ENCODE data around the gene GPR4.
A peak's percentile ranks its signal among the peaks of the same experiment; 100 is the strongest.

Gene GPR4

DNA sequence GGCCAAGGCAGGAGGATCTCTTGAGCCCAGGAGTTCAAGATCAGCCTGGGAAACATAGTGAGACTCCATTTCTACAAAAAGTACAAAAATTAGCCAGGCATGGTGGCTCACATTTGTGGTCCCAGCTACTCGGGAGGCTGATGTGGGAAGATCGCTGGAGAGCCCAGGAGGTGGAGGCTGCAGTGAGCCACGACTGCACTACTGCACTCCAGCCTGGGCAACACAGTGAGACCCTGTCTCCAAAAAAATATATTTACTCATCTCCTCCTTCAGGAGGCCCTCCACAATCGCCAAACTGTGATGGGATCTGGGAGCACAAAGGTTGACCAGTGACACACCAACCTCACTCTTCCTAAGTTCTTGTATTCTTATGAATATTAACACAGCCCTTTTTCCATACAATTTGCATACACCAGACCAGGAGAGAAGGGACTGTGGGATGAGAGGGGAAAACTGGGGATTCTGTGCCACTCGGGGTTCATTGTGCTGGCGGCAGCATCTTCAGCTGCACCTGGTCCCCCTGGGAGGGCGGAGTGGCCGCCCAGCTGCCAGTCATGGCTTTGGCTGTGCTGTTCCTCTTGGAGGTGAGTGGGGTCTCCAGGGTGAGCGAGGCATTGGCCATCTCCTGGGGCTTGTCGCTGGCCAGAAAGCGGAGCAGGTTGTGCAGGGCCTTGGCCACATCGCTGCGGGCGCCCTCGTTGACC lies 11.6 kb downstream of the GPR4 start:
- no peak for DNase-seq (ENCODE audit: low spot score)

DNA sequence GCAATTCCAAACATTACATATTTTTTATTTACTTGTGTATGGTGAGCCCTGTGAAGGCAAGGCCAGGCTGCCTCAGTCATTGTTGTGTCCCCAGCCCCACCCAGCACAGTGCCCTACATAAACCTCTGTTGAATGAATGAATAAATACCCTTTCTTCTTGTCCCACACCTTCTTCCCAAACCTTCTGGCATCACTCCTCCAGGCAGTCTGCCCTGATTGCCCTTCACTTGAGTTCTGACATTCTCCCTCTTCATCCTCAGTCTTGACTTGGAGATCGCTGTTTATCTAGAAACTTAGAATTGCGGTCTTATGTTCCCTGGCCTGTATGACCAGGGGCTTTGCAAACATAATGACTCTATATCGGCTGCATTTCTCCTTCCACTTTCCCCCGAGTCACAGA lies 12.2 kb downstream of the GPR4 start:
- DNase-seq (ENCODE audit: low spot score): no peak

DNA sequence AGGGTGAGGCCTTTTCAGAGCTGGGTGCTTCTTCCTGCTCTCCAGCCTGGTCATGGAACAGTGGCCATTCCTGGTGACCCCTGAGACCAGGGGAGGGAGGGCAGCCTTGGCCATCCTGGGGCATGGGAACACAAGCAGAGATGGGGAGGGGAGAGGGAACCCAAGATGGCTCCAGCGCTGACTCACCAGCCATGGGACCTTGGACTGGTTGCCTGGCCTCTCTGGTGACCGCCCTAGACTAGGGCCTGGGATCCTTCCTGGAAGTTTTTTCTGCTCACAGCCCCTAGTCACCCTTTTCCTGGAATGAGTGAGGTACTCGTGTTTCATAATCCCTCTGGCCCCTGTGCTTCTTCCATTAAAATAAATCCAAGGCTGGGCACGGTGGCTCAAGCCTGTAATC lies 14.1 kb downstream of the GPR4 start:
- no peak for DNase-seq (ENCODE audit: low spot score)

DNA sequence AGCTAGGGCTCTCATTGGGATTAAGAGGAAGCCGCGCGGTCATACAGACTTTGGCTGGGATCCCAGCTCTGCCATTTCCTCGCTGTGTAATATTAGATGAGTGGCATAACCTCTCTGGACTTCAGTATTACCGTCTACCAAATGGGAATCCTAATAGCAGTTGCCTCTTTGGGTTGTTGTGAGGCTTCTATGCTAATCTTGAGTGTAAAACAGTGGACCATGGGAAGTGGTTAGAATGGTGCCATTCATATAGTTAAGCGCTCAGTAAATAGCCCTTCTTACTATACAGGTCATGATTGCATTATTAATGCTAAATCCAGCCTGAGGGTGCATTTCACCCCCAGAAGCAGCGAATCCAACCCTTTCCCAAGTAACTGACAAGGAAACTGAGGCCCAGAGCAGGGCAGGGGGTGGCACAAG lies 16.8 kb downstream of the GPR4 start:
- no peak for DNase-seq (ENCODE audit: low spot score)

DNA sequence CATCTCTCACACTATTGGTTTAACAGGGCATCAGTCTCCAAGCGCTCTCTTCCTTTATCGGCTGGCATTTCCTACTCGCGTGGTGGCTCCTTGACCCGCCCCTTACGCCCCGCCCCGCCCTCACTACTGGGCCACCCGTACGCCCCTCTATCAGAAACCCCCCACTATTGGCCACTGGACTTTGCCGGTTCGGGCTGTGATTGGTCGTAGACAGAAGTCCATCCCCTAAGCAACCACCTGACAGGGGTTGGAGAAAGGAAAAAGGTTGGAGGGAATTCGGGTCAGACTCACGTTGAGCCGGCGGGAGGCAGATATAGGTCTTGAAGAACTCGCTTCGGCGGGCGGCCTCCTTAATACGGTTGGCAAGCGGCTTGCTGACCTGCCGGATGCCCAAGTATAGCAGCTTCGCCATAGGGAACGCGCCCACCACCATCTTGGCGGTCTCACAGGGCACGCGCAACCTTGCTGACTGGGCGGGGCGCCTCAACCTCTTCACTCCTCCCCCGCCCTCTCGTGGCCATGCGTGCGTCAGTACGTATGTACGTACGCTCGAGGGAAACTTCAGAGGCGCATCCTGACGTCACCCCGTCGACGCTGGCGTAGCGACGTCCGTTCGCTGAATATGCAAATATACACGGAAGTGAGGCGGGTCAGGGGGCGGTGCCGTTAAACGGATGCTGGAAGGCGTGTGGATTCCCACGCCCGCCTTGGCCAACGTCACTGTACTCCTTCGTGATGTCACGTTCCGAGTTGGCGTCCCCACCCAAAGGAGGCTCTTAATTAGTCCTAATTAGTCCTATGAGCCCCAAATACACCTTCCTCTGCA lies 17.5 kb downstream of the GPR4 start, which contains the start of gene OPA3:
TSS of gene OPA3 (minus strand) at position 471 of the 826 bp plus-strand sequence. CDS start at position 433, 38 bp downstream.
- DNase-seq (ENCODE audit: low spot score): peak; percentile 99

DNA sequence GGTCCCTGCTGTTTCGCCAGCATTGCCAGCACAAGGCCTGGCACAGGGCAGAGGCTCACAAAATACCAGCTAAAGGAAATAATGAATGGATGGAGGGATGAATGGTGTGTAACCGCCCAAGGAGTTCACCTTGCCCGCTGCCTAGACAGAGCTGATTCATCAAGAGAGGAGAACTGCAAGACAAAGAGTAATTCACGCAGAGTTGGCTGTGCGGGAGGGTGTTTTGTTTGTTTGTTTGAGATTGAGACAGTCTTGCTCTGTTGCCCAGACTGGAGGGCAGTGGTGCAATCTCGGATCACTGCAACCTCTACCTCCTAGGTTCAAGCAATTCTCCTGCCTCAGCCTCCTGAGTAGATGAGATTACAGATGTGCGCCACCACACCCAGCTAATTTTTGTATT lies 20.4 kb downstream of the GPR4 start:
- no peak for DNase-seq (ENCODE audit: low spot score)

DNA sequence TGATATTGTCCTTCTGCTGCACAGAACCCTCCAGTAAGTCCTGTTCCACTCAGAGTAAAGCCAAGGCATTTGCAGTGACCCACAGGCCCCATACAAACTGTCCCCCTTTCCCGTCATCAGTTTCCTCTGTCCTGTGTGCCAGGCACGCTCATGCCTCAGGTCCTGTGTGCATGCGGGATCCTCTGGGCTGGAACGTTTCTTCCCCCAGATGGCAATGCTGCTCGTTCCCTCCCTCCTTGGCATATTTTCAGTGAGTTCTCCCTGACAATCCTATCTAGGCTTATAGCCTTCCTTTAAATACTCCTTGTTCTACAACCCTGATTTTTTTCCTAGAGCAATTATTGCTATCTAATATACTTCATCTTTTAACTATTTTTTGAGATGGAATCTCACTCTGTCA lies 23.2 kb downstream of the GPR4 start:
- DNase-seq (ENCODE audit: low spot score): no peak

DNA sequence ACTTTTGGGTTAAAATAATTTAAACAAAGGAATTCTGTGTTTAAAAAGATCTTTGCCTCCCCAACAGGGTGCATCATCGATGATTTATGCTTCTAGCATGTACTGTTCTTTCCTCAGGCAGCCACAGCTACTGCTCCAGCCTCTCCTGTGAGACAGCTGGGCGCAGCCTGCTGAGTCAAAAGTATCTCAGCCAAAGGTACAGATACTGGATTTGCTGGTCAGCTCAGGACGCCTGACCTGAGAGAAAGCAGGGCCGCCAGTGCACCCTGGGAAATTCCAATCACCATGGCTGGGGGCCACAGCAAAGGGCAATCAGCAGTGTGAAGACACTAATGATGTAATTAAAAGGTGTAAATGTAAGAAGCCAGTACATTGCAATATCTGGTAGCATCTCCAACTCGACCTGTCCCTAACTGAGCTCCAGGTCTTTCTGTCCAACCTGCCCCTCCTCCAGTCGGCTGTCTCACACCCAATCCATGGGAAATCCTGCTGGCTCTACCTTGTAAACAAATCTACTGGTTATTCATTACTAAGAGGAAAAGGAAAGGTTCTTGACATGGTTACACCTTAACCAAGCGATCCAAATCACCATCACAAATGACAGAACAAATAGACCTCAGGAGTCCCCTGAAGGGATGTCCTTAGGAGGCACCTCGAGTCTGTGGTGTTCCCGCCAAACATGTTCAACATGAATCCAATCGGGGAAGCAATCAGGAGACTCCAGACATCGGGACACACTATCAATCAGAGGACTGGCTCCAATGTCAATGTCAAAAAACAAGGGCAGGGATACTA lies 24.7 kb downstream of the GPR4 start:
- DNase-seq (ENCODE audit: low spot score): no peak

DNA sequence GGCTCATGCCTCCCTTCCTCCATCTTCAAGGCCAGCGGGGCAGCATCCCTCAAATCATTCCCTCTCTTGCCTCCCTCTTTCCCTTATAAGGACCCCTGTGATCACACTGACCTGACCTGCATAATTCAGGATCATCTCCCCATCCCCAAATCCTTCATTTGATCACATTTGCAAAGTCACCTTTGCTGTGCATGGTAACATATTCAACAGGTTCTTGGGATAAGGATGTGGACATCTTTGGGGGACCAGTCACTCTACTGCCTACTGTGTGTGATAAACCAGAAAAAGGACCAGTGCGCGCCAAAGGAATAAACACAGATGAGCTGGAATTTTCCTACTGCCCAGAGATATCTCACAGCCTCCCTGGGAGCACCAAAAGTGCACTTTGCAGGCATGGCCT lies 25.3 kb downstream of the GPR4 start:
- no peak for DNase-seq (ENCODE audit: low spot score)

DNA sequence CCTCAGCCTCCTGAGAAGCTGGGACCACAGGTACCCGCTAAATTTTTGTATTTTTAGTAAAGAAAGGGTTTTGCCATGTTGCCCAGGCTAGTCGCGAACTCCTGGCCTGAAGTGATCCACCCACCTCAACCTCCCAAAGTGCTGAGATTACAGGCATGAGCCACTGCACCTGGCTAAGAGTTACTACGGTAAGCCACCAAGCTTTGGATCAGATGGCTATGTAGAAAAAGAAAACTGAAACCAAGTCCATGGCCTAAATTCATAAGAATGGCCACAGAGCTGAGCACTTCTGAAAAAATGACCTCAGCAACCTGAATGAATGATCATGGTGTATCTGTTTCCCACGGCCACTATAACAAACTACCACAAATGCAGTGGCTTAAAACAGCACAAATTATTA lies 26.8 kb downstream of the GPR4 start:
- no peak for DNase-seq (ENCODE audit: low spot score)

DNA sequence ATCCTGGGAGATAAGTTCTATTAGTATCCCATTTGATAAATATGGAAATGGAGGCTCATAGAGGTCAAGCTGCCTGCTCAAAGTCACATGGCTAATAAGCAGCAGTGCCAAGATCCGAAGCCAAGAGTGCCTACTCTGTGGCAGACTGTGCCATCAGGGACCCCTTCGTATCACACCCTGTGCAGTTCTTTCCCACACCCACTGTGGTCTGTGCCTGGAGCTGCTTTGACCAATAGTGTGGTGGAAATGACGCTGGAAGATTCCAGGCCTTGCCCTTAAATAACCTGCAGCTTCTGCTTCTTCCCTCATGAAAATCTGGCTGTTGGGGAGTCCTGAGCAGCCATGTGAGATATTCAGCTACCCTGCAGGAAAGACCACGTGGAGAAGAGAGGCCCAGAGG lies 27.5 kb downstream of the GPR4 start:
- DNase-seq (ENCODE audit: low spot score): no peak

DNA sequence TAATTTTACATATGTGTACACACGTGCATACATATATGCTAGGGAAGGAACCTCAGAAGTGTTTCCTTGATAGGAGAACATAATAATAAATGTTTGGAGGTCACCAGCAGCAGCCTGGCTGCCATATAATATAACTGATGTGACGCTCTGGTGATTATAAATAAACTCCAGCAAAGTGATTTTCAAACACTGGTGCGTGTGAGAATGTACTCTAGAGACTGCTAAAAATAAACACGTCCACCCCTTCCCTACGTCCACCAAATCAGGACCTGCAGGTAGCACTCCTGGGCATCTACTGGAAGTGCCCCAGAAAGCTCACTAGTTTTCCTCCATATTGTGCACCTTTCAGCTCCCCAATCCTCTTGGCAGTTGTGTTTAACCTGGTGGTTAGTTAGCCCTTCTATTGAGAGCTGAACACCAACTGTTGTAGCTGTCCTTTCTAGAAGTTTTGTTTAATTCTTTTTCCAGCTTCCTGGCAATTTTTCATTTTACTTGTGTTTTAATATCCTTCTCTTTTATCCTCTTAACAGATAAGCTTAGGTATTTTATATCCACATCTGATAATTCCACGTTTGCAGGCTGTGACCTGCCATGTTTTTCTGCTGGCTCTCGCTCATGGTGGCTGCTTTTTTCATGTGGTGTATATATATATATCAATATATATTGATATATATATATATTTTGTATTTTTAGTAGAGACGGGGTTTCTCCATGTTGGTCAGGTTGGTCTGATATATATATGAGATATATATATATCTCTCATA lies 30.4 kb downstream of the GPR4 start:
- DNase-seq (ENCODE audit: low spot score): no peak

DNA sequence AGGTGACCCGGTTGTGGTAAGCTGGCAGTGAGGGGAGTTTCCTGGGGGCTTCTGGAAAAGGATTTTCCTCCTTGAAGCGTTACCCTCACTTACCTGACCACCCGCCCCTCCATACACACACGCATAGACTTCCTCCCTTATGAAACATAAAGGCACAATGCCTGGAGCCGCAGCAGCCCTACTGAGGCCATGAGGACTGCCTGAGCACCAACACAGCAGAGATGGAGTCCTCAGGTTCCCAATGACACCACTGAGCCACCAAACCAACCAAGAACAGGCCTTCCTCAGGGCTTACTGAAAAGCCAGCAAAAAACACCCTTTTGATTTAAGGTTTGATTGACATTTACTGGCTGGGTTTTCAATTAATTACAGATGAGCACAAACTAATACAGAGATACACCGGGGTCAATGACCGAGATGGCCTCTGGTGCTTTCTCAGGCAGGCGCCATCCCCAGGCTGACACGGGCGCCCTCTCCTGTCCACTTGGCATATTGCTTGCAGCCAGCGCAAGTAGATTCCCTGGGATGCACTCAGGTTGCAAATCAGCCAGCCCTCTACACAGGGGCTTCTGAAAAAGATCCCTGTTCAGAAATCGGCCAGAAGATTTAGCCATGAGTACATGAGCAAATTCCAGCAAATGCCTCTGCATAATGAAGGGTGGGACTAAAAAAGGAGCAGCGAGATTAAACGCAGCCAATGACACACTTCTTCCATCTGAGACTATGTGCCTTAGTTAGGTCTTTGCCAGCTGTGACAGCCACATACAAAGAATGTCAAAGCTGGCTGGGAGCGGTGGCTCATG lies 32.2 kb downstream of the GPR4 start:
- DNase-seq (ENCODE audit: low spot score): no peak

DNA sequence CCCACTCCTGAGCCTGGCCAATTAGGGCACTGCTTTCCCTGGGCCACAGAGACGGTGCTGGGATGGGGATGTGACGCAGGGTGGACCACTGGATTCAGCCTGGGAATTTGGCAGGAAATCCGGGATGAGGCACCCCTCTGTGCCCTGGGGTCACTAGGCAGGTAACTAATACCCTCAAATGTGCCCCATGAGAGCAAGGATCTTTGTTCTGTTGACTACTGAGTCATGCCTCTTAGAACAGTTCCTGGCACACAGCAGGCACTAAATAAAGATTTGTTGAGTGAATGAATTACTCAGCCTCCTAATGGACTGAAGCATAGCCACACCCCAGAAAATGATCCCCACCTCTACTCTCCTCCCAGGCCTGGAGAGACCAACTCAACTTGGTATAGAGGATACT lies 33.3 kb downstream of the GPR4 start:
- no peak for DNase-seq (ENCODE audit: low spot score)

DNA sequence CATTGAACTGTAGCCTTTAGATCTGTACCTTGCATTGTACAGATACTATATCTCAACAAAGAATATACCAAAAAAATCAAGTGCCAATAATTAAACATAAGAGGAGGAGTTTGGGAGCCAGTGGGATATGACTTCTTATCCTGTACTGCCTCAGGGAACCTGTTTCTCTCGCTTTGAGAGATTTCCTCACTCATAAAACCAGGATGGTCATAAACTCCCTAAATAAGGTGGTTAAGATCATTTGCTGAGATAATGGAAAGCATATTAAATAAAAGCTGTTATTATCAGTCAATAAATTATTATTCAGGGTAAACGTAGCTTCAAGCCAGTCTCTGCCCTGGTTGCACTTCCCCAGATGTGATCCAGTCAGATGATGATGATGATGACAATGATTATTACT lies 34.4 kb downstream of the GPR4 start:
- DNase-seq (ENCODE audit: low spot score): no peak

DNA sequence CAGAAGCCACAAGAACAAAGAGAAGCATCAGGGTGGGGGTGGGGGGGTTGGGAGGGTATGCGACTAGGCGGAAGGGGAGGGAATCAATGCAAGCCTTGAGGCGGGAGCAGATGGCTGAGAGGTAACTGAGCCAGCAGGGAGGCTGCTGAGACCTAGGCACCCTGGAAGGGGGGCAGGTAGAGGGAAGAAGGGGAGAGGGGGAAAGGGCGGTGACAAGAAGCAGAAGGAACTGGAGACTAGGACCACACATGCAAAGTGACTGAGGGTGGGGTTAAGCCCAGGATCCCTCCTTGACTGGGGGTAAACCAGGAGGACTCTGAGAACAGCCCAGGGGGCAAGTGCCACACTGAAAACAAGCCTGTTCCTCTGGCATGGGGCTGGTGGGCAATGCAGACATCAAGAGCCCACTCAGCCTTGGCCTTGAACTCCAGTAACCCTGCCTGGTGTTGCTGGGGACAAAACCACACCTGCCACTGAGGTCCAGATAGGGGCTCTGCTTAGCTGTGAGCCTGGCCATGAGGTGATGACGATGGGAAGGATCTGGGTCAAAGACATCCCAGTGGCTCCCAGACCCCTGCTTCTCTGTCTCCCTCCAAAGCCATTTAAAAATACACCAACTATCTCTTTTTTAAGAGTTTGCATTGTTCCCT lies 37.8 kb downstream of the GPR4 start:
- DNase-seq (ENCODE audit: low spot score): no peak

DNA sequence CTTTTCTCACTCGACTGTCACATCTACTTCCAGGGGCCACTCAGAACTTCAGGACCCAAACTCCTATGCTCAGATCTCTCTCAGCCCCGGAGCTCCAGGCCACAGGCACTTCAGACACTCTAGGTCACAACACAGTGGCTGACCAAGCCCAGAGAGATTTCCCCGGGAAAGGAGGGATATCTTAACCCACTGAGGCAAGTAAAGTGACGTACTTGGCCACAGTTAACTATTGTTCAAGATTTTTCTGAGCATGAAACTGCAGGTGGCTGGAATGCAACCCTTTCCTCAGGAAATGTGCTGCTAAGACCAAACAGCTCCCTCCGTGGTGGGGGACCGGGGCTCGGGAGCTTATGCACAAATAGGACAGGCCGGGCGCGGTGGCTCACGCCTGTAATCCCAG lies 41.3 kb downstream of the GPR4 start:
- DNase-seq (ENCODE audit: low spot score): no peak

DNA sequence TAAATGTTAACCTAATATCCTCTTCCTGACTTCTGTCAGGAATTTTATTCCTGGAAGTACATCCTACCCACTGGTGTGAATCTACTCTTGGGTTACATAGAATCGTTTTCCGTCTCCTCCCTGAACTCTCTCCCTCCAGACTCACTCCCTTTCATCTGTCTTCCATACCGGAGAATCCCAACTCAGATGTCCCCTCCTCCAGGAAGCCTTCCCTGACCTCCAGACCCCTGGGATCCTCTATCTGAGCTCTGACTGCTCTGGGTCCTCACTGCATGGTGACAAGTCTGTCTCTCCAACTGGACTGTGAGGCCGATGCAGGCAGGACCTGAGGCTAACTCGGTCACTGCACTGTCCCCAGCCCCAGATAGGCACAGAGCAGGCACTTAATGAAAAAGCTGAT lies 42.0 kb downstream of the GPR4 start:
- no peak for DNase-seq (ENCODE audit: low spot score)

DNA sequence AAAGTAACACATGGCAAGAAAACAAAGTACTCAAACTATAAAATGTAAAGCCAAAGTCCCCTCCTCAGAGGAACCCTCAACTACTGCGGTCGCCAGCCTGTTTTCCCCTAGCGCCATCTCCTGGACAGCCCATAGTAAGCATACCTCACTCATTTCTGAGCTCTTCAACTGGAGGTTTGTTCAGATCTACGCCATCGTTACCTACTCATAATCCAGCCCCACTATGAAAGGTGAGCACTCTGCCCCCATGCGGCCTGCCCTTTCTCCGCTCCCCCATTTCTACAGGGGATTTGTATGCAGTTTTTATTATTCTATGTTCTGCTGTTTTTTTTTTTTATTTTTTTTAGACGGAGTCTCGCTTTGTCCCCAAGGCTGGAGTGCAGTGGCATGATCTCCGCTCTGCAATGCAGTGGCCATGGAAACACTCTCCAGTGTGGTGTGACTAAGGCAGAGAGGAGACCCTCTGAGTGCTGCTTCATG lies 43.6 kb downstream of the GPR4 start:
- peak; percentile 10 for DNase-seq (ENCODE audit: low spot score)

DNA sequence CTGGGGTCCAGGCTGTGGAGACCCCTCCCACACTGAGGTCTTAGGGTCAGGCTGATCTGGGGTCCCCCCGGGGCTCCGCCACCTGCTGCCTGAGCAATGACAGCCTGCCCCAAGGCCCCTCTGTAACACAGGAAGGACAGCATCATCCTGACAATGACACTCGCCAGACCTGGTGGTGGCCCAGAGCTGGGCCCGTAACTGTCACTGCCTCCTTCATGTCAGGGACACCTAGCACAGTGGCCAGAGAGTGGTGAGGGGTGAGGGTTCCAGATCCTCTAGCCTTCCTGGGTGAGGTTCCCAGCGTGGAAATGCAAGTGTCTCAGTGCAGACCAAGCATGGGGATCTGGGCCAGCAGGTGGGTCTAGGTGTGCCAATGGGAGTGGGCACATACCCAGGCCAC lies 45.2 kb downstream of the GPR4 start:
- DNase-seq (ENCODE audit: low spot score): no peak
